Stimulated activated naive B cell treated with anti-CD40 and anti-IgM and Interleukin-4, amounts not matched to agents 10 μg/mL and 1 μg/mL and 100 μg/mL, for 72 hours (primary cell): ENCODE measurements around the gene PALMD.
A peak's percentile ranks its signal among the peaks of the same experiment; 100 is the strongest.

Source experiments
- ATAC-seq, 2 donors: fragments of 150-1000 bp; cut with Tn5 transposase; replicated peaks; 2 replicates each; pipeline ENCODE4 v1.10.0; 2021; ENCODE audit warnings: moderate library complexity in 1 of 2
- DNase-seq: peaks from one replicate; pipeline ENCODE4 v3.0.0; 2021
- H3K27ac Mint-ChIP-seq: one replicate; pipeline ENCODE4 v1.8.0; 2022; ENCODE audit warnings: mild to moderate bottlenecking, mixed read lengths
- H3K27me3 Mint-ChIP-seq, 2 donors: one replicate each; pipeline ENCODE4 v1.8.0; 2022; ENCODE audit warnings: mixed read lengths in 2 of 2
- H3K36me3 Mint-ChIP-seq, 2 donors: one replicate each; pipeline ENCODE4 v1.8.0; 2022; ENCODE audit warnings: mixed read lengths in 2 of 2, mild to moderate bottlenecking in 1 of 2
- H3K4me1 Mint-ChIP-seq, 2 donors: one replicate each; pipeline ENCODE4 v1.8.0; 2022; ENCODE audit warnings: mixed read lengths in 2 of 2, mild to moderate bottlenecking in 1 of 2
- H3K4me3 Mint-ChIP-seq, 2 donors: one replicate each; pipeline ENCODE4 v1.8.0; 2022; ENCODE audit warnings: mild to moderate bottlenecking in 2 of 2, mixed read lengths in 2 of 2, moderate library complexity in 1 of 2
- H3K9me3 Mint-ChIP-seq, 2 donors: one replicate each; pipeline ENCODE4 v1.8.0; 2022; ENCODE audit warnings: mixed read lengths in 2 of 2, mild to moderate bottlenecking in 1 of 2

The PALMD gene

DNA sequence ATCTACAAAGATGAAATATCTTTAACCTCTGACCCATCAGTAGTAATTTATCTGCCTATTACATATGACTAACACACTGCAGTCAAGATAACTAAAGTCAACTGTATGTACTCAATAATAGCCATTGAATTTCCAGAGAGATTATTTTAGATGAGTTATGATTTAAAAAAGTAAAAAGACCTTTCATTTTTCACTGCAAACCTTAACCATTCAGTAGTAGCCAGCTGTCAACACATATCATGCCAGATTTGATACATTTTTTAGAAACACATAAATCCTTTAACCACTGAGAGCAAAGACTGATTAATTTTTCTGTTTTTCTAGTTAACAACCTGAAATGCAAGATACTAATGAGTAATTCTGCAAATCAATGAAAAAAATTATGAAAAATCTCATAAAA, 31.0 kb downstream of the PALMD start:
- no peaks in the 10 kb centered on the region for H3K9me3 Mint-ChIP-seq
- H3K4me1 Mint-ChIP-seq, result no peaks in the 10 kb centered on the region
- no peak overlapping the region for H3K27ac Mint-ChIP-seq
- DNase-seq (no peak), ATAC-seq (no peak)
- peaks cover 18 to 23% of the 10 kb centered on the region in 2 donors for H3K27me3 Mint-ChIP-seq
- no peak overlapping the region for H3K4me3 Mint-ChIP-seq
- no peaks in the 10 kb centered on the region for H3K36me3 Mint-ChIP-seq

DNA sequence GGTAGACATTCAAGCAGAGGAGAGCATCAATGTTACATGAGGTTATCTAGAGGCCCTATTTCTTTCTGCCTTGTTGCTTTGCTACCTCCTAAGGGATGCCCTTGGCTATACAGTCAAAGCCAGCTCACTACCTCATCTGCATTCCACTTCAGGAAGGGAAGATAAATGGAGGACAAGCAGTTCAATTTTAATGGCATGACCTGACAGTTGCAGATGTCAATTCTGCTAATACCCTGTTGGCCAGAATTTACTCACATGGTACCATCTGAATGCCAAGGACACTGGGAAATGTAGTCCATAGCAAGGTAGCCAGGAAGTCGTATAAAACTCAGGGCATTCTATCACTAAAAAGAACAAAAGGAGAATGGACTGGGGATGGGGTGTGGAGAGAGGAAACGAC, 31.5 kb downstream of the PALMD start:
- H3K36me3 Mint-ChIP-seq, result no peaks in the 10 kb centered on the region
- no peaks in the 10 kb centered on the region for H3K9me3 Mint-ChIP-seq
- no peak overlapping the region for H3K4me3 Mint-ChIP-seq
- no peak overlapping the region for H3K27ac Mint-ChIP-seq
- ATAC-seq (no peak), DNase-seq (no peak)
- H3K27me3 Mint-ChIP-seq, result peaks cover 14 to 20% of the 10 kb centered on the region in 2 donors
- no peaks in the 10 kb centered on the region for H3K4me1 Mint-ChIP-seq

DNA sequence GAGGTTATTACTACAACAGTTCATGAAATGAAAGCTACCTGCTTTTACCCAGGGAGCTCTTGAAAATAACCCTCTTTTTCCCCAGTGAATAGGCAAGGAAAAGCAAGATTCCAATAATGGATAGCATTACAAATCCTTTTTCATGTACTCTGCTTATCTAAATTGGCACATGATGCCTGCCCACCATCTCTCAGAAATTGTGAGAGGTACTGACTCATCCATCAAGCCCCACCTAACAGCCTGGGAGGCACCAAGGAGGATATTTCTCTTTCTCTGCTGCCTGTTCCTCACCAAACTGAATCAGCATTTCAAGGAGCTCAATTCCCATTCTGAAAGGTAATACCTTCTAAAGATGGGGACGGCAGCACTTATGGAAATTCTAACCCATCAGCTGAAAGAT, 34.4 kb downstream of the PALMD start:
- Mint-ChIP-seq H3K9me3 (no peaks in the 10 kb centered on the region), H3K4me3 (no peak overlapping the region), H3K4me1 (no peaks in the 10 kb centered on the region), H3K27me3 (peaks cover 5 to 8% of the 10 kb centered on the region in 2 donors), H3K27ac (no peak overlapping the region), H3K36me3 (no peaks in the 10 kb centered on the region)
- ATAC-seq (no peak), DNase-seq (no peak)

DNA sequence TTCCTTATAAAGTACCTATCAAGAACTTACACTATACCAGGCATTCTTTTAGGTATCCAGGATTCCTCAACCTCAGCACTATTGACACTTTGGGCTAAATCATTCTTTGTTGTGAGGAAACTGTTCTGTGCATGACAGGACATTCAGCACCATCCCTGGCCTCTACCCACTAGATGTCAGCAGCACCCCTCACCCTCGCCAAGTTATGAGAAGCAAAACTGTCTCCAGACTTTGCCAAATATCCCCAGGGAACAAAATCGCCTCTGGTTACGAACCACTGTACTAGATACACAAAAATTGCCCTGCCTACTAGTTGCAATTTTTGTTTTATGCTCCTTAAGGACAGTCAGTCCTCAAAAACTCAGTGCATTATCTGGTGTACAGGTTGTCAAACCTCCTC, 35.7 kb downstream of the PALMD start:
- ATAC-seq (no peak), DNase-seq (no peak)
- Mint-ChIP-seq H3K27ac (no peak overlapping the region), H3K27me3 (peaks cover 5 to 8% of the 10 kb centered on the region in 2 donors), H3K4me1 (no peaks in the 10 kb centered on the region), H3K9me3 (no peaks in the 10 kb centered on the region), H3K4me3 (no peak overlapping the region), H3K36me3 (no peaks in the 10 kb centered on the region)

DNA sequence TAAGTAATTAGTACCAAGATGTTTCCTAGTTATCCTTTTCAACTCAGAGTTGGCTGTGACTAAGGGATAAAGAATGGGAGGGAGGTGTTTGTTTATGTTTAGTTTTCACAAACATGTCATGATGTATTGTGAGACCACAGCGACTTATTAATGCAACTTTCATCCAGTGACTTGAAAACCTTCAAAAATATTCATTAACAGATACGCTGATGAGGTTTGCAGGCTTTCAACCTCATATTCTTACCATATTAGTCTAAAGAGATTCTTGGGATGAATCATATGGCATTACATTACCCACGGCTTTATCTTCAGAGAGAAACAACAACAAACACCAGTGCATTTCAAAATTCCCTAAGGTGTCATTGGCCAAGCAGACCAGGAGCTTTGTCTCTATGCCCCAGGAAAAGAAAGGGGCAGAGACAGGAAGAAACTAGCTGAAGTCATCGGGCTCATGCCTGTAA, 36.4 kb downstream of the PALMD start:
- Mint-ChIP-seq H3K4me3 (no peak overlapping the region), H3K9me3 (no peaks in the 10 kb centered on the region), H3K36me3 (no peaks in the 10 kb centered on the region), H3K27ac (no peak overlapping the region), H3K4me1 (no peaks in the 10 kb centered on the region), H3K27me3 (peaks cover 5 to 8% of the 10 kb centered on the region in 2 donors)
- no peak for ATAC-seq
- DNase-seq, result no peak

DNA sequence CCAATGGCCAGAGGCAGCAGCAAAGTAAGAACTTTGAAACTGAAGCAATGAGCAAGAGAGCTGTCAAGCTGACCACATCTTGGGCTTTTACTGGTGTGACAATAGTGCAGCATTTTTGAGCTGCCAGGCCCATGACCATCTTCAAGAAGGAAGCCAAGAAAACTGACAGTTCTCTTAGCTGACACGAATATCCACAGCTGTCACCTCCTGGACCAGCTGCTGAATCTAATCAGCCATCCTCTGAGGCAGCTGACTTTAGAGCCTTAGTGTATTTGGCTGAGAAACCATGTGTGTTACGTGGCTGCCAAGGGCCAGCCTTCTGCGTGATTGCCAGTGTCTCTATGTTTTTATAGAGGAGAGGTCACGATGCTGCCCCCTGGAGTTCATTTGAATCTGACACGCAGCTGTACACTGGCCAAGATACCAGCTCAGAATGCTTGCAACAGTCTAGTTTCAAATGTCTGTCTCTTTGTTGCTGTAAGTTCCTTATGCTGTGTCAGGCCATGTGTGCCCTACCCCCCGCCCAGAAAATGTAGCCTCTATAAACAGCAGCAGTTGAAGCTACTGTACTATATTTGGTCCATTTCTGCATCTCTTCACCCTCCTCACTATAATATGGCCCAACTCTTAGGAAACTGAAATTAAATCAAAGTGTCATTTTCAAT, 39.7 kb downstream of the PALMD start:
- ATAC-seq, result peak; percentile 86 to 87
- DNase-seq, result peak; percentile 13
- H3K36me3 Mint-ChIP-seq, result no peaks in the 10 kb centered on the region
- no peaks in the 10 kb centered on the region for H3K9me3 Mint-ChIP-seq
- no peak overlapping the region for H3K27ac Mint-ChIP-seq
- peaks cover 15 to 18% of the 10 kb centered on the region in 2 donors for H3K27me3 Mint-ChIP-seq
- H3K4me3 Mint-ChIP-seq, result no peak overlapping the region
- H3K4me1 Mint-ChIP-seq, result no peaks in the 10 kb centered on the region

GRCh38 chr1:99691175-99691574, 45.3 kb downstream of the PALMD start:
- H3K9me3 Mint-ChIP-seq, result no peaks in the 10 kb centered on the region
- no peaks in the 10 kb centered on the region for H3K36me3 Mint-ChIP-seq
- no peak for DNase-seq
- H3K27ac Mint-ChIP-seq, result no peak overlapping the region
- H3K27me3 Mint-ChIP-seq, result peaks cover 16 to 17% of the 10 kb centered on the region in 2 donors
- H3K4me1 Mint-ChIP-seq, result no peaks in the 10 kb centered on the region
- no peak overlapping the region for H3K4me3 Mint-ChIP-seq
- ATAC-seq, result no peak

DNA sequence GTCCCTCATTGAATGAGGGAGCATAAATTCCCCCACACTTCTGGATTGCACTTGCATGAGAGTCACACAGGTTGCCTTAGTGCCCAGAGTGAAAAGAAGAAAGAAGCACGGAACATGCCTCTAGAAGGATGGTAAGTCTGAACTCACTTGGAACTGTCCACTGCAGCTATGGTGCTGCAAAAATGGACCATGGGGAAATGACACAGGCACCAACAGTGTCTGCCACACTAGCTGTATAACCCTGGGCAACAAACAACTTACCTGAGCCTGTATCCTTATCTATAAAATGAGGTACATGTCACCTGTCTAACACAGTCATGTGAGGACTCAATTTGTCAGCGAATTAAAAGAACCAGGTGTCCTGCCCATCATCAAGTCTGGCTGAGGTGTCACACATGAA, 50.7 kb downstream of the PALMD start:
- H3K9me3 Mint-ChIP-seq, result no peaks in the 10 kb centered on the region
- H3K4me1 Mint-ChIP-seq, result no peaks in the 10 kb centered on the region
- H3K27ac Mint-ChIP-seq, result no peak overlapping the region
- ATAC-seq, result no peak
- H3K36me3 Mint-ChIP-seq, result no peaks in the 10 kb centered on the region
- DNase-seq, result no peak
- no peak overlapping the region for H3K4me3 Mint-ChIP-seq
- H3K27me3 Mint-ChIP-seq, result peaks cover 6 to 24% of the 10 kb centered on the region in 2 donors

DNA sequence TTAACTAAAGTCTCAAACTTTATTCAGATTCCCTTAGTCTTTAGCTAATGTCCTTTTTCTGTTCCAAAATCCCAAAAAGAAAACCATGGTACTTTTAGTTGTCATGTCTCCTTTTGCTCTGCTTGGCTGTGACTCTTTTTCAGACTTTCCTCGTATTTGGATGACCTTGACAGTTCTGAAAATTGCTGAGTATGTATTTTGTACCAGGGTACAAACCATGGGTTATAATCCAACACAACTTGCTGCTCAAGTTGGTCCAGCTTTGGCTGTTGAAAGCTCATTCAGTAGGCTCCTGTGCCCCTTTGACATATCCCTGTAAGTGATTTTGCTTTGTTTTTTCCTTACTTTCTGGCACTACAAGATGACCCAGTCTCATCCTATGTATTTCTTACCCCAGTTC, 51.7 kb downstream of the PALMD start:
- Mint-ChIP-seq H3K9me3 (no peaks in the 10 kb centered on the region), H3K4me3 (no peak overlapping the region), H3K4me1 (no peaks in the 10 kb centered on the region), H3K27me3 (peaks cover 15 to 32% of the 10 kb centered on the region in 2 donors), H3K36me3 (no peaks in the 10 kb centered on the region), H3K27ac (no peak overlapping the region)
- no peak for DNase-seq
- no peak for ATAC-seq

GRCh38 chr1:99700020-99700419, 54.1 kb downstream of the PALMD start:
- Mint-ChIP-seq H3K4me3 (no peak overlapping the region), H3K36me3 (no peaks in the 10 kb centered on the region), H3K27ac (no peak overlapping the region), H3K27me3 (peaks cover 12 to 27% of the 10 kb centered on the region in 2 donors), H3K9me3 (no peaks in the 10 kb centered on the region), H3K4me1 (peaks cover 2 to 5% of the 10 kb centered on the region in 2 donors)
- DNase-seq, result no peak
- ATAC-seq, result no peak

- DNase-seq (no peak), ATAC-seq (no peak)
- Mint-ChIP-seq H3K4me1 (peaks cover 2 to 5% of the 10 kb centered on the region in 2 donors), H3K27ac (no peak overlapping the region), H3K27me3 (peaks cover 9 to 25% of the 10 kb centered on the region in 2 donors), H3K9me3 (no peaks in the 10 kb centered on the region), H3K36me3 (no peaks in the 10 kb centered on the region), H3K4me3 (no peak overlapping the region)
Measured at GRCh38 chr1:99702221-99702620, 56.3 kb downstream of the PALMD start.

DNA sequence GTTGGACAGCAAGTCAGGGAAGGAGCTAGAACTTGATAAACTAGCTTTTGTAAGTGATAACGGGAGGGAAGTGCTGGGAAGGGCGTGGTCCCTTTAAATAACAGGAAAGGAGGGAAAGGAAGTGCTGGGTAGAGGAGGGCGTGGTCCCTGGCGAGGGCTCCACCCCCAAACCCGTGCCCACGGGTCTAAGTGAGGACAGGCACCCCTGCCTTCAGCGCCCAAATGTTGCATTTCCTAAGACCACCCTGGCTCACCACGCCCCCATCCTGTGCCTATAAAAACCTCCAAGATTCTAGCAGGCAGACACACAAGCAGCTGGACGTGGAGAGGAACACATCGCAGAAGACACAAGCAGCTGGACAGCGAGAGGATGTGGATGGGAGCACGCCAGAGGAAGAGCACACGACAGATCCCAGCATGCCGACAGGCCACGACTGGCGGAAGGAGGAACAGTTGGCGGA, 58.5 kb downstream of the PALMD start:
- ATAC-seq (no peak), DNase-seq (no peak)
- no peak overlapping the region for H3K4me3 Mint-ChIP-seq
- no peaks in the 10 kb centered on the region for H3K9me3 Mint-ChIP-seq
- H3K27ac Mint-ChIP-seq, result no peak overlapping the region
- no peaks in the 10 kb centered on the region for H3K36me3 Mint-ChIP-seq
- peaks cover 9 to 15% of the 10 kb centered on the region in 2 donors for H3K27me3 Mint-ChIP-seq
- H3K4me1 Mint-ChIP-seq, result peaks cover 2 to 5% of the 10 kb centered on the region in 2 donors

- DNase-seq (no peak), ATAC-seq (no peak)
- Mint-ChIP-seq H3K27me3 (peaks cover 9 to 15% of the 10 kb centered on the region in 2 donors), H3K36me3 (no peaks in the 10 kb centered on the region), H3K27ac (no peak overlapping the region), H3K9me3 (no peaks in the 10 kb centered on the region), H3K4me1 (peaks cover 2 to 5% of the 10 kb centered on the region in 2 donors), H3K4me3 (no peak overlapping the region)
Measured at GRCh38 chr1:99705385-99705784, 59.5 kb downstream of the PALMD start.

DNA sequence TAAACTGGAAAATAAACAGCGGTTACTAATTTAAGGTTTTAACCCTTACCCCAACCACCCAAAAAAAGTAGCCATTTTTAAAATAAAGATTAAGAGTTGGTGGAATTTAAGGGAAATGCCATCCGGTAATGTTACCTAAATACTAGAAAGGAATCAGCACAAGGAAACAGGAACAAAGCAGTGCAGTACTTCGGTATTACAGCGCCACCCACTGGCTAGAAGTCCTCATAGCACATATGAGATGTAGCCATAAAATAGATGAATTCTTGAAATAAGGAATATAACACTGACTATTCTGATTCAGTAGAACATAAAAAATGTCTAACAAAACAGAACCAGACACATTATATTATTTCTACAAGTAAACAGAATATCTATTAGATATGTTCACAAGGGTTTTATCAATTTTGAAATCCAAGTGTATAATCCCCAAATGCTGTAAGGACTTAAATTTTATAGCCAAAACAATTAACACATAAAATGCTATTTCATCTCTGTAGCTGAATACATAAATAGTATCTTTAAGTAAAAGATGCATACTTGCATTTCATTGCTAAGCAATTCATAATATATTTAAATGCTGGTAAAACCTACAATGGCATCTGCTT, 61.7 kb downstream of the PALMD start:
- Mint-ChIP-seq H3K4me1 (peaks cover 2 to 5% of the 10 kb centered on the region in 2 donors), H3K27me3 (no peaks in the 10 kb centered on the region), H3K36me3 (no peaks in the 10 kb centered on the region), H3K4me3 (no peak overlapping the region), H3K9me3 (no peaks in the 10 kb centered on the region), H3K27ac (no peak overlapping the region)
- ATAC-seq (peak; percentile 55 to 56), DNase-seq (peak; percentile 5)

DNA sequence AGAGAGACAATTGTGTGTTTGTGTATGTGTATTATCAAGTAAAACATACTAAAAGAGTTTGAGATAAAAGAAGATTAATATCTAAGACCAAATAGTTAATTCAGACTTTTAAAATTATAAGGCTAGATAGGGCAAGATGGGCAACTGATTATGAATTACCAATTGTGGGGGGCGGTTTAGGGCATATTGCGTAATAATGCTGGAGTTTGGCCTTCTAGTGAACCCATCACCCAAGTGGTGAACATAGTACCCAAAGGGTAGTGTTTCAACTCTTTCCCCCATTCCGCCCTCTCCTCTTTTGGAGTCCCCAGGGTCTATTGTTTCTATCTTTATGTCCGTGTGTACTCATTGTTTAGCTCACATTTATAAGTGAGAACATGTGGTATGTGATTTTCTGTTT, 65.1 kb downstream of the PALMD start:
- Mint-ChIP-seq H3K9me3 (no peaks in the 10 kb centered on the region), H3K27me3 (no peaks in the 10 kb centered on the region), H3K27ac (no peak overlapping the region), H3K4me1 (no peaks in the 10 kb centered on the region), H3K4me3 (no peak overlapping the region), H3K36me3 (peaks cover 3 to 5% of the 10 kb centered on the region in 2 donors)
- ATAC-seq (no peak), DNase-seq (no peak)
